Activated T-helper 1 cell treated with Interleukin-2 at 50 U/mL for 16 hours (primary cell): ENCODE results near the gene RTL1.

ENCODE experiments used
- DNase-seq: peaks from one replicate; pipeline ENCODE4 v3.0.0-alpha.2; 2020; ENCODE audit warnings: low read depth

Gene RTL1

GRCh38 chr14:100882026-100882967 is 21.2 kb downstream of the RTL1 start:
- no peak for DNase-seq

- DNase-seq, result no peak
Observed at GRCh38 chr14:100881211-100882025, 22.1 kb downstream of the RTL1 start.

- no peak for DNase-seq
Observed at GRCh38 chr14:100880271-100881101, 23.0 kb downstream of the RTL1 start.

- DNase-seq, result no peak
Observed at GRCh38 chr14:100879782-100880181, 23.7 kb downstream of the RTL1 start.

GRCh38 chr14:100879194-100879593 is 24.3 kb downstream of the RTL1 start:
- no peak for DNase-seq

- DNase-seq, result no peak
Observed at GRCh38 chr14:100878271-100879146, 25.0 kb downstream of the RTL1 start.

- no peak for DNase-seq
Observed at GRCh38 chr14:100875861-100876590, 27.5 kb downstream of the RTL1 start.

- no peak for DNase-seq
Observed at GRCh38 chr14:100875126-100875525, 28.4 kb downstream of the RTL1 start.

- no peak for DNase-seq
Observed at GRCh38 chr14:100874411-100875091, 29.0 kb downstream of the RTL1 start.

- no peak for DNase-seq
Observed at GRCh38 chr14:100874051-100874410, 29.5 kb downstream of the RTL1 start.

- DNase-seq, result no peak
Observed at GRCh38 chr14:100873096-100873482, 30.4 kb downstream of the RTL1 start.

- no peak for DNase-seq
Observed at GRCh38 chr14:100872259-100873095, 31.0 kb downstream of the RTL1 start.

GRCh38 chr14:100871234-100872186 is 32.0 kb downstream of the RTL1 start:
- DNase-seq, result no peak

GRCh38 chr14:100868621-100869370 is 34.7 kb downstream of the RTL1 start:
- DNase-seq, result no peak

- DNase-seq, result no peak
Observed at GRCh38 chr14:100867631-100868315, 35.7 kb downstream of the RTL1 start.
